H1 (cell line): ENCODE results near the gene MIF4GD. TPM values are rescaled to one million over a fixed set of nuclear protein-coding genes. Genes with fewer than 3 reads are reported as not detected.

Source experiments
- CTCF ChIA-PET: fragments of 300-600 bp; sonication (Branson Sonifier 250); formaldehyde crosslinking; loops from one replicate; lab custom pipeline; 2021; ENCODE audit not compliant: partially characterized antibody; lab: Charles Lee
- POLR2A ChIA-PET: fragments of 300-600 bp; sonication (Branson Sonifier 250); formaldehyde crosslinking; loops from one replicate; lab custom pipeline; 2021; ENCODE audit warnings: inconsistent platforms; ENCODE audit not compliant: partially characterized antibody; lab: Charles Lee
- DNase-seq, 2 experiments: peaks; one replicate each; pipeline versions ENCODE4 v3.0.0 to v3.0.0-alpha.2; 2010 to 2022; ENCODE audit warnings: low spot score in 2 of 2, low read depth in 1 of 2, mixed read lengths in 1 of 2
- FAIRE-seq: peaks from 2 replicates; lab custom pipeline; 2011; peaks lifted over from hg19 to GRCh38; lab: Jason Lieb, UNC
- H2AFZ ChIP-seq: 2 replicates; pipeline ENCODE4 v1.8.1; 2012; ENCODE audit warnings: low read length, inconsistent platforms
- H2AK5ac ChIP-seq: 2 replicates; pipeline ENCODE4 v1.6.1; 2013; ENCODE audit warnings: low read depth, low read length
- H2BK120ac ChIP-seq: replicated peaks from 2 replicates; pipeline ENCODE3; 2013; ENCODE audit warnings: low read depth, low read length, inconsistent platforms
- H2BK12ac ChIP-seq: 2 replicates; pipeline ENCODE4 v1.6.1; 2013; ENCODE audit warnings: low read depth, low read length
- H2BK15ac ChIP-seq: 2 replicates; pipeline ENCODE4 v1.6.1; 2013; ENCODE audit warnings: low read length
- H2BK20ac ChIP-seq: 2 replicates; pipeline ENCODE4 v1.6.1; 2013; ENCODE audit warnings: low read length
- H2BK5ac ChIP-seq: 2 replicates; pipeline ENCODE4 v1.6.1; 2013; ENCODE audit warnings: low read depth, low read length
- H3K14ac ChIP-seq: 2 replicates; pipeline ENCODE4 v1.6.1; 2013; ENCODE audit warnings: inconsistent platforms; ENCODE audit not compliant: insufficient read length
- H3K18ac ChIP-seq: 2 replicates; pipeline ENCODE4 v1.6.1; 2013; ENCODE audit warnings: low read length; ENCODE audit errors: extremely low read depth
- H3K23ac ChIP-seq: 2 replicates; pipeline ENCODE4 v1.6.1; 2013; ENCODE audit warnings: inconsistent platforms; ENCODE audit not compliant: insufficient read length
- H3K23me2 ChIP-seq: 2 replicates; pipeline ENCODE4 v1.6.1; 2013; ENCODE audit warnings: low read depth, low read length
- H3K27ac ChIP-seq: 2 replicates; pipeline ENCODE4 v1.6.1; 2011; ENCODE audit warnings: low read depth, low read length, inconsistent platforms
- H3K27me3 ChIP-seq, 4 experiments: replicated peaks in 1 of 4; 1 replicate in 1 of 4; 2 replicates in 3 of 4; pipeline versions ENCODE4 v1.6.1 to v1.8.1; 2011 to 2013; ENCODE audit warnings: low read length in 3 of 4, mild to moderate bottlenecking in 3 of 4, inconsistent platforms in 2 of 4, mixed read lengths in 2 of 4, moderate library complexity in 1 of 4; ENCODE audit not compliant: control insufficient read depth in 3 of 4, insufficient read depth in 3 of 4; ENCODE audit errors: extremely low read depth in 1 of 4
- H3K36me3 ChIP-seq, 4 experiments: 2 replicates each; pipeline versions ENCODE4 v1.6.1 to v1.8.1; 2011 to 2013; ENCODE audit warnings: mild to moderate bottlenecking in 4 of 4, low read length in 3 of 4, moderate library complexity in 2 of 4, control low read depth in 1 of 4, inconsistent platforms in 1 of 4; ENCODE audit not compliant: insufficient read depth in 4 of 4, control insufficient read depth in 2 of 4
- H3K4ac ChIP-seq: replicated peaks from 2 replicates; pipeline ENCODE3; 2013; ENCODE audit warnings: low read length, low read depth, mixed read lengths, inconsistent platforms; ENCODE audit not compliant: insufficient read length
- H3K4me1 ChIP-seq, 4 experiments: replicated peaks in 1 of 4; 1 replicate in 1 of 4; 2 replicates in 3 of 4; pipeline versions ENCODE4 v1.6.1 to v1.8.1; 2011 to 2013; ENCODE audit warnings: low read length in 3 of 4, inconsistent platforms in 2 of 4, mixed read lengths in 1 of 4; ENCODE audit not compliant: insufficient read depth in 4 of 4, control insufficient read depth in 3 of 4
- H3K4me2 ChIP-seq, 2 experiments: 2 replicates each; pipeline versions ENCODE4 v1.6.1 to v1.8.1; 2011 to 2013; ENCODE audit warnings: low read depth in 2 of 2, low read length in 2 of 2, control low read depth in 1 of 2, inconsistent platforms in 1 of 2, mild to moderate bottlenecking in 1 of 2; ENCODE audit not compliant: insufficient read depth in 1 of 2
- H3K4me3 ChIP-seq, 4 experiments: fragments of 200-600, 300-600 bp in 1 of 4; sonication (generic), shearing (Covaris generic), sonication (Bioruptor Twin) in 1 of 4; 2 replicates each; pipeline versions ENCODE4 v1.5.1 to v1.8.1; 2011 to 2016; ENCODE audit warnings: low read length in 4 of 4, low read depth in 3 of 4, control low read depth in 2 of 4, inconsistent platforms in 2 of 4, mild to moderate bottlenecking in 2 of 4, mixed read lengths in 1 of 4, moderate library complexity in 1 of 4; ENCODE audit not compliant: insufficient read depth in 2 of 4; ENCODE audit errors: extremely low read depth in 1 of 4
- H3K56ac ChIP-seq: replicated peaks from 2 replicates; pipeline ENCODE3; 2013; ENCODE audit warnings: low read depth, mild to moderate bottlenecking, mixed read lengths, low read length, inconsistent platforms; ENCODE audit not compliant: insufficient read length
- H3K79me1 ChIP-seq: 2 replicates; pipeline ENCODE4 v1.6.1; 2013; ENCODE audit warnings: low read depth, low read length, control low read depth
- H3K79me2 ChIP-seq, 2 experiments: 2 replicates each; pipeline versions ENCODE4 v1.6.1 to v1.8.1; 2012 to 2013; ENCODE audit warnings: low read length in 2 of 2, mild to moderate bottlenecking in 2 of 2, inconsistent platforms in 1 of 2; ENCODE audit not compliant: insufficient read depth in 2 of 2, control insufficient read depth in 1 of 2
- H3K9ac ChIP-seq, 4 experiments: replicated peaks in 1 of 4; 1 replicate in 1 of 4; 2 replicates in 3 of 4; pipeline versions ENCODE4 v1.6.1 to v1.8.1; 2011 to 2013; ENCODE audit warnings: low read depth in 3 of 4, low read length in 3 of 4, control low read depth in 2 of 4, mild to moderate bottlenecking in 2 of 4, moderate library complexity in 2 of 4, inconsistent platforms in 1 of 4; ENCODE audit errors: extremely low read depth in 1 of 4
- H3K9me3 ChIP-seq, 2 experiments: 2 replicates each; pipeline versions ENCODE4 v1.6.1 to v1.8.1; 2012 to 2013; ENCODE audit warnings: mild to moderate bottlenecking in 2 of 2, moderate library complexity in 2 of 2, control low read depth in 1 of 2, inconsistent platforms in 1 of 2, low read depth in 1 of 2, low read length in 1 of 2, mixed read lengths in 1 of 2; ENCODE audit not compliant: insufficient read depth in 2 of 2
- H4K20me1 ChIP-seq, 2 experiments: replicated peaks in 1 of 2; 2 replicates each; pipeline versions ENCODE3 to v1.8.1; 2011 to 2013; ENCODE audit warnings: inconsistent platforms in 2 of 2, low read length in 2 of 2, mild to moderate bottlenecking in 1 of 2; ENCODE audit not compliant: insufficient read depth in 2 of 2, control insufficient read depth in 1 of 2
- H4K5ac ChIP-seq: 2 replicates; pipeline ENCODE4 v1.6.1; 2013; ENCODE audit warnings: low read length, low read depth, mixed read lengths, inconsistent platforms; ENCODE audit not compliant: insufficient read length
- H4K8ac ChIP-seq: 2 replicates; pipeline ENCODE4 v1.8.0; 2013; ENCODE audit warnings: mild to moderate bottlenecking, moderate library complexity, low read length, inconsistent platforms; ENCODE audit not compliant: insufficient read depth; ENCODE audit errors: extremely low read depth
- H4K91ac ChIP-seq: replicated peaks from 2 replicates; pipeline ENCODE3; 2013; ENCODE audit warnings: low read length, mixed read lengths, inconsistent platforms; ENCODE audit not compliant: insufficient read length
- ATF3 ChIP-seq: IDR thresholded peaks from 2 replicates; pipeline ENCODE4 v1.6.1; 2011; ENCODE audit warnings: low read depth, mild to moderate bottlenecking, low read length; ENCODE audit not compliant: insufficient read depth
- HDAC6 ChIP-seq: IDR thresholded peaks from one replicate; pipeline ENCODE4 v1.7.1; 2012; ENCODE audit warnings: low read depth, mild to moderate bottlenecking, inconsistent platforms, low read length, moderate library complexity
- KDM5A ChIP-seq: fragments of 200-600 bp; IDR thresholded peaks from 2 replicates; pipeline ENCODE4 v1.7.1; 2012; ENCODE audit warnings: mild to moderate bottlenecking, low read length, inconsistent platforms, mixed read lengths
- RAD21 ChIP-seq, 2 experiments: IDR thresholded peaks in 1 of 2; conservative IDR thresholded peaks in 1 of 2; 2 replicates each; pipeline ENCODE4 v1.6.1; 2011; ENCODE audit warnings: low read depth in 2 of 2, low read length in 2 of 2, improper control_type of control experiment in 1 of 2, inconsistent platforms in 1 of 2, mild to moderate bottlenecking in 1 of 2, moderate library complexity in 1 of 2
- SIN3A ChIP-seq, 2 experiments: IDR thresholded peaks in 1 of 2; conservative IDR thresholded peaks in 1 of 2; 2 replicates each; pipeline ENCODE4 v1.6.1; 2011 to 2012; ENCODE audit warnings: low read length in 2 of 2, improper control_type of control experiment in 1 of 2, low read depth in 1 of 2, mild to moderate bottlenecking in 1 of 2
- SIX5 ChIP-seq: IDR thresholded peaks from 2 replicates; pipeline ENCODE4 v1.6.1; 2011; ENCODE audit warnings: mild to moderate bottlenecking, low read depth, low read length
- SP4 ChIP-seq: IDR thresholded peaks from 2 replicates; pipeline ENCODE4 v1.6.1; 2012; ENCODE audit warnings: low read length, inconsistent platforms
- SRF ChIP-seq: IDR thresholded peaks from 2 replicates; pipeline ENCODE4 v1.6.1; 2011; ENCODE audit warnings: mild to moderate bottlenecking, low read depth, low read length, moderate library complexity
- TBP ChIP-seq: IDR thresholded peaks from 2 replicates; pipeline ENCODE4 v1.6.1; 2011; ENCODE audit warnings: low read depth, low read length, improper control_type of control experiment
- WGBS, 2 experiments: shearing (Covaris generic) in 1 of 2; methylation state at CpG; one replicate each; pipeline versions ENCODE4 v1.1.6 to v1.1.7; 2013 to 2015; ENCODE audit warnings: low lambda C conversion rate in 2 of 2, mixed read lengths in 2 of 2, inconsistent platforms in 1 of 2, low coverage in 1 of 2, missing lambda C conversion rate in 1 of 2; ENCODE audit not compliant: insufficient replicate concordance in 2 of 2, insufficient coverage in 1 of 2, insufficient read length in 1 of 2; ENCODE audit errors: extremely low coverage in 1 of 2, missing lambda C conversion rate in 1 of 2; 5-methylcytosine and 5-hydroxymethylcytosine counted together
- polyA plus RNA-seq, 7 experiments: library from polyadenylated mRNA; depleted of rRNA in 3 of 7; stranded (reverse) in 5 of 7; unstranded in 2 of 7; fragments of >200 nt in 5 of 7; fragments of 200-250 nt in 2 of 7; gene quantifications; 1 replicate in 5 of 7; 2 replicates in 1 of 7; 4 replicates in 1 of 7; pipeline versions ENCODE4 v1.2.1 to v1.2.3, GENCODE V29; 2011 to 2013; ENCODE audit warnings: missing spikeins in 2 of 7, mixed read lengths in 2 of 7
- total RNA-seq: library from RNA; stranded (reverse); fragmentation: NEBNext Ultra II Directional; extraction: Animal tissue kit (Norgen Biotek cat#: 25700); gene quantifications from 2 replicates; pipeline ENCODE4 v1.2.1, GENCODE V29; 2021
- TF ChIP-seq, protein P1 (sequence below), 3 experiments: IDR thresholded peaks; 1 replicate in 2 of 3; 2 replicates in 1 of 3; pipeline versions ENCODE4 v1.5.1 to v1.6.1; 2011; ENCODE audit warnings: low read length in 3 of 3, mild to moderate bottlenecking in 3 of 3, inconsistent platforms in 2 of 3, low read depth in 1 of 3, moderate library complexity in 1 of 3; ENCODE audit not compliant: insufficient read depth in 1 of 3; ENCODE audit errors: control extremely low read depth in 1 of 3

The MIF4GD gene
- total and polyA plus RNA-seq, 2 of the 8 experiments (the other 6 are each of a cell fraction or from before 2014, with no cell fraction given) = 16.1 to 51.1 TPM

- H2BK20ac ChIP-seq = no peak overlapping the region
- H3K56ac ChIP-seq = no peak overlapping the region
- peaks cover 19 to 73% (median 56%) of the 10 kb centered on the region in 4 experiments for H3K36me3 ChIP-seq
- no peaks in the 10 kb centered on the region for H3K79me1 ChIP-seq
- FAIRE-seq (no peak), DNase-seq (no peak)
- H4K91ac ChIP-seq = no peak overlapping the region
- no peaks in the 10 kb centered on the region for H3K27me3 ChIP-seq
- H3K4me2 ChIP-seq = no peak overlapping the region
- no peak overlapping the region for H4K8ac ChIP-seq
- no peaks in the 10 kb centered on the region for H3K4me1 ChIP-seq
- H2AFZ ChIP-seq = no peak overlapping the region
- H3K27ac ChIP-seq = no peak overlapping the region
- POLR2A ChIA-PET = interaction anchor here (1.1 to 2.4 kb wide), 6 partner anchors 10 to 73 kb away, joined by 3 to 17 read pairs (median 8); partner anchors contain the start of genes JPT1 and NUP85
- no peak overlapping the region for H2AK5ac ChIP-seq
- no peak overlapping the region for H3K4ac ChIP-seq
- no peak overlapping the region for H2BK120ac ChIP-seq
- no peaks in the 10 kb centered on the region for H3K79me2 ChIP-seq
- H3K4me3 ChIP-seq = no peak overlapping the region
- H2BK12ac ChIP-seq = no peak overlapping the region
- no peaks in the 10 kb centered on the region for H3K9me3 ChIP-seq
- H2BK5ac ChIP-seq = no peak overlapping the region
- 91% methylated on average over 5 of the region's 5 CpGs; no CpG with 5 or more reads in 1 of the 2 experiments for WGBS, 2 experiments
- no peak overlapping the region for H2BK15ac ChIP-seq
- no peak overlapping the region for H4K5ac ChIP-seq
- CTCF ChIA-PET = interaction anchor here (0.7 to 6.9 kb wide), 5 partner anchors 8 to 56 kb away, joined by 3 to 84 read pairs (median 3); partner anchors contain the start of gene MIF4GD
- H3K14ac ChIP-seq = no peak overlapping the region
- no peaks in the 10 kb centered on the region for H3K23me2 ChIP-seq
- H3K9ac ChIP-seq = no peak overlapping the region
- peaks cover 0 to 12% of the 10 kb centered on the region in 2 experiments for H4K20me1 ChIP-seq
- H3K23ac ChIP-seq = no peak overlapping the region
- H3K18ac ChIP-seq = no peak overlapping the region
- TF ChIP-seq RAD21 (IDR thresholded peaks at IDR 0.05 in 1 of 2, conservative IDR thresholded peaks at IDR 0.05 in 1 of 2; ENCODE audit: low read depth in 2 of 2, low read length in 2 of 2) = no peak
- TF ChIP-seq, protein P1, sequence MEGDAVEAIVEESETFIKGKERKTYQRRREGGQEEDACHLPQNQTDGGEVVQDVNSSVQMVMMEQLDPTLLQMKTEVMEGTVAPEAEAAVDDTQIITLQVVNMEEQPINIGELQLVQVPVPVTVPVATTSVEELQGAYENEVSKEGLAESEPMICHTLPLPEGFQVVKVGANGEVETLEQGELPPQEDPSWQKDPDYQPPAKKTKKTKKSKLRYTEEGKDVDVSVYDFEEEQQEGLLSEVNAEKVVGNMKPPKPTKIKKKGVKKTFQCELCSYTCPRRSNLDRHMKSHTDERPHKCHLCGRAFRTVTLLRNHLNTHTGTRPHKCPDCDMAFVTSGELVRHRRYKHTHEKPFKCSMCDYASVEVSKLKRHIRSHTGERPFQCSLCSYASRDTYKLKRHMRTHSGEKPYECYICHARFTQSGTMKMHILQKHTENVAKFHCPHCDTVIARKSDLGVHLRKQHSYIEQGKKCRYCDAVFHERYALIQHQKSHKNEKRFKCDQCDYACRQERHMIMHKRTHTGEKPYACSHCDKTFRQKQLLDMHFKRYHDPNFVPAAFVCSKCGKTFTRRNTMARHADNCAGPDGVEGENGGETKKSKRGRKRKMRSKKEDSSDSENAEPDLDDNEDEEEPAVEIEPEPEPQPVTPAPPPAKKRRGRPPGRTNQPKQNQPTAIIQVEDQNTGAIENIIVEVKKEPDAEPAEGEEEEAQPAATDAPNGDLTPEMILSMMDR (IDR thresholded peaks at IDR 0.05; ENCODE audit: control extremely low read depth in 1 of 3, insufficient read depth in 1 of 3, low read depth in 1 of 3, low read length in 3 of 3) = no peak
- no peak for TF ChIP-seq SIN3A (conservative IDR thresholded peaks at IDR 0.05 in 1 of 2, IDR thresholded peaks at IDR 0.05 in 1 of 2; ENCODE audit: low read depth in 1 of 2, low read length in 2 of 2)
- TF ChIP-seq HDAC6 = no peak
- TF ChIP-seq ATF3 = no peak
- TF ChIP-seq SRF = no peak
- TF ChIP-seq TBP = no peak
- no peak for TF ChIP-seq SP4
- no peak for TF ChIP-seq SIX5
- TF ChIP-seq KDM5A = no peak
Measured at GRCh38 chr17:75227729-75228128, 43.3 kb downstream of the MIF4GD start.
